GM21737 (cell line): ENCODE measurements around the gene SCFD2.
"Not testable (repeated sequence)": the region's sequence is repeated elsewhere in the genome, so short reads cannot be mapped to it uniquely, and the experiment has no call there.

Experiments
- ATAC-seq: cut with Tn5 transposase; IDR thresholded peaks from one replicate; pipeline ENCODE4 v1.9.1; 2021; ENCODE audit warnings: mild to moderate bottlenecking, moderate library complexity; ENCODE audit not compliant: unreplicated experiment

Gene SCFD2

DNA sequence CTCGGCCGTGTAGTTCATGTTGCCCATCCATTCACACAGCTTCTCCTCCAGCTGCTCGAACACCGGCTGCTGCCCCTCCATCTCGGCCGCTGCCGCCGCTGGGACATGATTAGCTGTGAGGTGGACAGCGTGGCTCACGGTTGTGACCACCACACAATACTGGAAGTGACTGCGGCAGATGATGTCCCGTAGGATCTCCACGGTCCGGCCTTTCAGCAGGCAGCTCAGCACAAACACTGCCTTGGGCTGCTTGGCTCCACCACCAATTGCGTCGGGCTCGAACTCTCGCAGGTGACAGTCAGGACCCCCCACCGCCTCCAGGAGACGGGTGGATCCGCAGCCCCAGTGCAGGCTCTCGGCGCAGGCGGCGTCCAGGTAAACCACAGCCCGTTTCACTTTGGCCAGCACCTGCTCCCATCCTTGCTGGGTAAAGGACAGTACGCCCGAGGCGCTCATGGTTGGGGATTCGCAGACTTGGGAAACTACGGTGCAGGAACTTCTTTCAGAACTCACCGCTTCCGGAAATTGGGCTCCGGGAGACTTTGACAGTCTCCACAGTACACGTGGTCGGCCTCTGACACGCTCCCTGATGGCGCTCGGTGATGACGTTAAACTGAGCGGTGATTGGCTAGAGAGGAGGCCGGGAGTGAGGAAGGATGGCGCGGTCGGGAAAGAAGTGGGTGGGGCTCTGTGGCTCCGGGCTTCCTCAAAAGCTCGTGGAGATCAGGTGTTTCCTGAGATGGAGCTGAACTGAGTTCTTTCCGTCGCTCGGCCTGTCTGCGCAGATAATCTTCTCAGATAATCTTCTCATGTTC, at the start of gene SCFD2:
SCFD2 (minus strand) TSS at position 576 of the 815 bp plus-strand sequence.
- ATAC-seq = peak; percentile 94

DNA sequence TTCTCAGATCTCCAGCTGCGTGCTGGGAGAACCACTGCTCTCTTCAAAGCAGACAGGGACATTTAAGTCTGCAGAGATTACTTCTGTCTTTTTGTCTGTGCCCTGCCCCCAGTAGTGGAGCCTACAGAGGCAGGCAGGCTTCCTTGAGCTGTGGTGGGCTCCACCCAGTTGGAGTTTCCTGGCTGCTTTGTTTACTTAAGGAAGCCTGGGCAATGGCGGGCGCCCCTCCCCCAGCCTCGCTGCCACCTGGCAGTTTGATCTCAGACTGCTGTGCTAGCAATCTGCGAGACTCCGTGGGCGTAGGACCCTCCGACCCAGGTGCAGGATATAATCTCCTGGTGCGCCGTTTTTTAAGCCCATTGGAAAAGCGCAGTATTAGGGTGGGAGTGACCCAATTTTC, 43.6 kb upstream of the SCFD2 start:
- ATAC-seq = not testable (repeated sequence)

DNA sequence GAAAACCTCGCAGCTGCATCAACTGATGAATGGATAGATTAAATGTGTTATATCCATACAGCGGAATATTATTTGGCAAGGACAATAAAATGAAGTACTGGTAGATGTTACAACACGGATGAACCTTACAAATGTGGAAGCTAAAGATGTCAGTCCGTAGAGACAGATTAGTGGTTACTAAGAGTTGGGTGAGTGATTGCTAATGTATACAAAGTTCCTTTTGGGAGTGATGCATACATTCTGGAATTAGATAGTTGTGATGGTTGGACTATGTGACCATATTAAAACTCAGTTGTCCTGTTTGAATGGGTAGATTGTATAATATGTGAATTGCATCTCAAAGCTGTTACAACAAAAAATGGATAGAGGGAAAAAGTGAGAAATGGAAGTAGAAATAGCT, 14.4 kb upstream of the SCFD2 start:
- ATAC-seq = no peak

GRCh38 chr4:53378171-53378482, 12.3 kb upstream of the SCFD2 start:
- peak; percentile 38 for ATAC-seq

- peak; percentile 82 for ATAC-seq
These were observed 11.7 kb upstream of the SCFD2 start, which contains the start of gene FIP1L1 for GRCh38 chr4:53377319-53378170. TSS of gene FIP1L1 (plus strand) at chr4:53377641. CDS start at chr4:53377839, 198 bp downstream.

- no peak for ATAC-seq
These were observed 11.0 kb upstream of the SCFD2 start for GRCh38 chr4:53376900-53377299.

- no peak for ATAC-seq
These were observed 9.0 kb upstream of the SCFD2 start for GRCh38 chr4:53374777-53375258.

- no peak for ATAC-seq
These were observed 6.1 kb upstream of the SCFD2 start for GRCh38 chr4:53371843-53372521.

DNA sequence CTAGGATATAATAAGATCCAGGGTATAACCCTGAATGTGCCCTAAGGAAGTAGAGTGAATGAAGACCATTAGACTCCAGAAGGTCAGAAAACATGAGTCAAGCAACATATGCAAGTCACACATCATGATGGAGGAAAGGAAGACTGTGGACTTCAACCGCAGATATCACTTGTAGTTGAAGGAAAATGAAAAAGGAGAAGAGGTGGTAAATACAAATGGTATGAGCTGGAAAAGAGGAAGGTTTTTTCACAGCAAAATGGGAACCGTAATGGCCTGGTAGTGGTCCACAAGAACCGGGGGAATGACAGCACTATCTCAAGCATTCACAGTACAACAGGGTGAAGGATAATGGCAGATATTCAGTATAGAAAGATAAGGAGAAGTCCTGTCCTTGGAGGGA, 5.2 kb upstream of the SCFD2 start:
- no peak for ATAC-seq

GRCh38 chr4:53367721-53368120, 1.9 kb upstream of the SCFD2 start:
- no peak for ATAC-seq

DNA sequence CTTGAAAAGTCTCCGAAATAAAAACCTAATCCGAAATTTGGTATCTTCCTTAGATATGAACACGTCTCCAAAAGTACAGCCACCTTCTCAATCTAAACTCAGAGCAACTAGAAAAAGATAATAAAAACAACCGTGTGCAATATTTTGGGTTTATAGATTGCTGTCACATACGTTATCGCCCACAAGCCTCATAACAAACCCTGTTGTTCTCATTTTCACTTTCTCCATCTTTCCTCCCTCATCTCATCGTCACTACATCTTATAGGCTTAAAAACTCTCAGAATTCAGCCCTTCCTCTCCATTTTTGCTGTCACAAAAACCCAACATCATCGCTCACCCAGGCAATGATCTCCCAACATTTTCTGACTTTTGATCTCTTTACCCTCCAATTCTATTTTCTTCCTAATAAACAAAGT, 448 bp upstream of the SCFD2 start:
- ATAC-seq = no peak

DNA sequence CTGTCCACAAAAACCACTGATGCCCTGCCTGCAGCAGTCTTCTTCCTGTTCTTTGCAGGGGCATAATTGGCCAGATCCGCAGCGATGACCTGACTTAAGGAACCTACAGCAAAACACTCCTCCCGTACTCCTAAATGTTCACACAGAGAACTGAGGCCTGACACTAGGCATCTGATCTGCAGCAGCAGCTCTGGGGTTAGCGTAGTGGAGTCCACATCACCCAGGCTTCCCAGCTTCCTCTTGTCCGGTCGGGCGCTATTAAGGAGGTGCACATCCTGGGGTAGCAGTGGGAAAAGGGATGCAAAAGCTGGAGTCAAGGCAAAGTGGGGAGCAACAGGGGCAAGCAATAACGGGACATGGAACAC, 758 bp downstream of the SCFD2 start:
- ATAC-seq = peak; percentile 20

DNA sequence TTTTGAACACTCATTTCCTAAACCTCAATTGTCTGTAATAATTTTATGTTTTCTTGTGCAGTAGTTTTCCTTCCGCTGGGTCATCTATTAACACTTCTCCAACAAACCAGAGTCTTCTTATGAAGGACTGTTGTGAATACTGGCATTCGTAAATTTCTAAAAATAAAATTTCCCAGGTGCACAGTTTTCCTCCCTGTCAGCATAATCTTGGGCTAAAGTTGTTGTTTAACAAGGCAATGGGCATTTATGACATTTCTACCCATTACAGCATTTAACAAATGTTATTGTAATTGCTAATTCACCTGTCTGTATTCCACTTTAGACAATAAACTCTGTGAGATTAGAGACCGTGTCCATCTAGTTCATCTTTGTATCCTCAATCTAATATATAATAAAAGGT, 1.2 kb downstream of the SCFD2 start:
- ATAC-seq = no peak

- ATAC-seq = no peak
These were observed 3.8 kb downstream of the SCFD2 start for GRCh38 chr4:53362093-53362492.

DNA sequence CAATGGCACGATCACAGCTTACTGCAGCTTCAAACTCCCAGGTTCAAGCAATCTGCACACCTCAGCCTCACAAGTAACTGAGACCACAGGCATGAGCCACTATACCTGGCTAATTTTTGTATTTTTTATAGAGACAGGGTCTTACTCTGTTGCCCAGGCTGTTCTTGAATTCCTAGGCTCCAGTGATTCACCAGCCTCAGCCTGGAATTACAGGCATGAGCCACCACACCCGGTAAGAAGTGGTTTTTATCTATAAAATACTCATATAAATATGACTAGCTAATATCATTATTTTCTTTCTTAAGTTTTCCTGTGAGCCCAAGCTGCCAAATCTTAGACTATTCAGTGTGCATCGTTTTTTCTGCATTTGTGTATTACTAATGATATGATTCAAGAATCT, 4.4 kb downstream of the SCFD2 start:
- no peak for ATAC-seq

GRCh38 chr4:53355930-53356521, 9.8 kb downstream of the SCFD2 start:
- ATAC-seq = no peak

GRCh38 chr4:53354012-53354722, 11.7 kb downstream of the SCFD2 start:
- no peak for ATAC-seq

GRCh38 chr4:53349091-53349491, 16.8 kb downstream of the SCFD2 start:
- no peak for ATAC-seq

- ATAC-seq = no peak
These were observed 17.8 kb downstream of the SCFD2 start for GRCh38 chr4:53348046-53348445.
